Left hindlimb (tissue), 1 donor: ENCODE data around the gene CLCA2.
"Not testable (repeated sequence)": the region's sequence is repeated elsewhere in the genome, so short reads cannot be mapped to it uniquely, and the experiment has no call there.

Experiments used
- DNase-seq: peaks from one replicate; pipeline ENCODE4 v3.0.0-alpha.2; 2018

CLCA2 gene

DNA sequence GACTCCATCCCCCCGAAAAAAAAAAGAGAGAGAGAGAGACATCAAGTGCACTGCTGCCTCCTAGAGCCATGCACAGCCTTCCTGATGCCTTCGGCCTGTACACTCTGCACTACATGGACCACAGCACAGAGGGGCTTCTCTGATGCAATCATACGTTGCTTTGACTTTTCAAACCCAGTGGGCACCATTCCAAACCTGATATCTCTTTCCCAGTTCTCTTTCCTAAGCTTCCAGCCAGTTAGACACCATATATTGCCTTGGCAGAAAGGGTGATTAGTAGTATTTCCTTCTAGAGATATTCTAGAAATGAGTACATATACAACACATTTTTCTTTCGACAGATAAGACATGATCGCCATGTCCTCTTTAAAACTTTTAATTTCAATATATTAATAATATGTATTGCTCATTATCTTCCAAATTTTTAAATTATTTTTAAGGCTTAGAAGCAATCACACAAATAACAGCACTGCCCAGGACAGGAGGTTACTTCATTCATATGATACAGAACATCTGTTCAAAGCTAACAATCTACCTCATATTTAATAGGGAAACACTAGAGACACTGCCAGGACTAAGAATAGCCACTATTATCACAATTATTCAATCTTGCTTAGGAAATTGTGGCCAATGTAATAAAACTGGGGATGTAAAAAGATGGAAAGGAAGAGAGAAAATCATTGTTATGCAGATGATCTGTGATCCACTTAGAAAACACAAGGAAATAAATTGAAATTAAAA, 54.6 kb downstream of the CLCA2 start:
- DNase-seq = no peak

GRCh38 chr1:86481966-86482365, 58.0 kb downstream of the CLCA2 start:
- no peak for DNase-seq

DNA sequence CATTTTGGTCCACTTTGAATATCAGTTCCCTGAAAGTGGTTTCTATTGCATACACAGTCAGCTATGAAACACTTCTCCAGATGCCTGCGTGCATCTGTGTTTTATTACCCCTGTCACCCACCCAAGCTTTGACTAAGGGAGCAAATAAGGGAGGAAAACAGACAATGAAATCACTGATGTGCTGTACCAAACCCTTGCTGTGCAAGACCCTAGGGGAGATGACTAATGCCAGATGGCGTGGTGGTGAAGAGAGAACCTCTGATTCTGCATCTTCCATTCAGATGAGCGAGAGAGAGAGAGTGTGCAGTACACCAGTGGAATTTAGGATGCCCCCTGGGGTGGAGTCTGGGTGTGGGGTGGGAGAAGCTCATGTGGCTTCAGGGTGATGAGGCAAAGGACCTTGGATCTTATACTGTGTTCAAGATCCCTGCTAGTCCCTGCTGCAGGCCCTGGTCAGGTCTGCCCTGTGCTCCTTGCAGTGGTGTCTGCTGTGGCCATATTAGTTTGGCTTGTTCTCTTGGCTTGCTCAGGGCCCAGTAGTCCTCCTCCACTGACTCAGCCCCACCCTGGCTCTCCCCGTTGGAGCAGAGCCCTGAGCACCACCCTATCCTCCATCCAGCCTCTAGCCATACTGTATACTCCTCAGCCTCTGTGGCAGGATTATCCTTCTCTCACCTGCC, 63.3 kb downstream of the CLCA2 start:
- DNase-seq = peak; percentile 76

DNA sequence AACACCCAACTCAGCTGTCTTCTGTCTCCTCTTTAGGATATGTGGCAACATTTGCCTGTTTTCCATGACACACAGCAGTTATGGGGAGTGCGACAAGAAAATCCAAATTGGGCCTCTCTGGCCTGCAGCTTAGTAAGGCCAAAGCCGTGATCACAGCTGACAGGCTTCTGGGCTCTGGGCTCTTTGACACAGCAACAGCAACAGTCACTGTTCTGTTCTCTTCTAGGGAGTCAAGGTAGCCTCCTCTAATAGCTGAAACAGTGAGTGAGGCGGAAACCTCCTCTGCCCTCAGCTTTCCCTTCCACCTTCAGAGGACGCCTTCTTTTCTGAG, 63.8 kb downstream of the CLCA2 start:
- no peak for DNase-seq

GRCh38 chr1:86489242-86489878, 65.4 kb downstream of the CLCA2 start:
- no peak for DNase-seq

GRCh38 chr1:86491171-86491950, 67.4 kb downstream of the CLCA2 start:
- DNase-seq = no peak

GRCh38 chr1:86498281-86498680, 74.3 kb downstream of the CLCA2 start:
- no peak for DNase-seq

- no peak for DNase-seq
Measured at GRCh38 chr1:86499987-86500593, 76.1 kb downstream of the CLCA2 start.

DNA sequence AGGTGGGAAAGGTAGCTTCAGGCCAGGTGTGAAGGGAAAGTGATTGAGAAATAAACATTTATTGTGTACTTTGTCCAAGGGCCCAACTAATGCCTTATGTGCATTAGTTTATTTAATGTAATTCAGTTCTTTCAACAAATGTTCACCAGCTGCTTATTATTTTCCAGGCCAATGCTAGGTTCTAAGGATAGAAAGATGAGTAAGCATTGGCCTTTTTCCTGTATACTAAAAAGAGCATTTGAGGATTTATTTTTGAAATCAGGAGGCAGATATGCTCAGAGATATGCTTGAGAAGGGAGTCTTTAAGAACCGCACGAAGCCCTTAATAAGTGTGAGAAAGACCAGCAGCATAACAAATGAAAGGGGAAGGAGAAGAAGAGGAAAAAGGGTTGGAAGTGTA, 76.7 kb downstream of the CLCA2 start:
- DNase-seq = no peak

DNA sequence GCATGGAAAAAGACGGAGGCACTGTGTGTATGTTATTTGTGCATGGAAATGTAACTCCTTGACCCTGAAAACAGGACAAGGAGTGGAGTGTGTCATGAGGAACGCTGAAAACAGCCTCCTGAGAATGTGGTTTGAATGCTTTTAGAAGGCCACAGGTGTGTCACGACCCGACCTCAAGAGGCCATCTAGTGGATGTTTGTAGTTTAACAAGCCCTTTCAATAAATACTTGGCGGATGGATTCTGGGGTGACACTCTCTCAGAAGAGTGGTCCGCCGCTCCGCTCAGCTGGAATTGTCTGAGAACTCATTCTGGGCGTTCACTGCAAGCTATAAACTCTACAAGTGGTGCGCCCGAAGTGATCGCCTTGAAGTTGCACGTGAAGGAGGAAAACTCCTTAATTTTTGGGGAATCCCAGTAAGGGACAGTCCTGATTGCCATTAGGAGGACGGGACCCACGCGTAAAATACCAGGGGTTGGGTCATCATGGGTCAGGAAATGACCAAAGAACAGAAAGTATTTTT, 78.2 kb downstream of the CLCA2 start:
- not testable (repeated sequence) for DNase-seq

DNA sequence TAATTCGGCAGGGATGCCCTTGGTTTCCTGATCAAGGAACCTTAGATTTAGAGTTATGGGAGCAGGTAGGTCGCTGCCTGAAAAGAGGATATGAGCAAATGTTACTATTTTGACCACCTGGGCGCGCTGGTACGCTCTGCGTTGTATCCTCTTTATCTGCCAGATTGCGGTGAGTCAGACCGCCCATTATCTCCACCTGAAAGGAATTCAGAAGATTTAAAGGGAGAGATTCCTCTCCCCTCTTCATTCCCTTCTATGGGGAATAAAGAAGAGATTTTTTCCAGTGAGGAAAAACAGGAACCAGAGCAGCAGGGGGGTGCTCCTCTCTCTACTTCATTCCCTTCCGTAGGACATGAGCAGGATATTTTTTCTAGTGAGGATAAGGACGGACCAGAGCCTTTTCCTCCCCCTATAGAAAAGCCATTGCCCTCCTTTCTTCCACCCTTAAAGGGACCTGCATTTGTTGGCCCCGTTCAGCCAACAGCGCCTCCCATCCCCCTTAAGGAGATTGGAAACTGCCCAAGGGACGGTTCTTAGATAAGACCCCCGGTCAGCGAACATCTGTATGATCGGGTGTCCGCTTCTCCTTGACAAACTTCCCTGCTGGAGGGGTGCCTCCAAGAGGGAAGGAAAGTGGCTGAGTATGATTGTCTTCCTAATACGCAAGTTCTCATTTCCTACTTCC, 78.9 kb downstream of the CLCA2 start:
- DNase-seq = no peak

DNA sequence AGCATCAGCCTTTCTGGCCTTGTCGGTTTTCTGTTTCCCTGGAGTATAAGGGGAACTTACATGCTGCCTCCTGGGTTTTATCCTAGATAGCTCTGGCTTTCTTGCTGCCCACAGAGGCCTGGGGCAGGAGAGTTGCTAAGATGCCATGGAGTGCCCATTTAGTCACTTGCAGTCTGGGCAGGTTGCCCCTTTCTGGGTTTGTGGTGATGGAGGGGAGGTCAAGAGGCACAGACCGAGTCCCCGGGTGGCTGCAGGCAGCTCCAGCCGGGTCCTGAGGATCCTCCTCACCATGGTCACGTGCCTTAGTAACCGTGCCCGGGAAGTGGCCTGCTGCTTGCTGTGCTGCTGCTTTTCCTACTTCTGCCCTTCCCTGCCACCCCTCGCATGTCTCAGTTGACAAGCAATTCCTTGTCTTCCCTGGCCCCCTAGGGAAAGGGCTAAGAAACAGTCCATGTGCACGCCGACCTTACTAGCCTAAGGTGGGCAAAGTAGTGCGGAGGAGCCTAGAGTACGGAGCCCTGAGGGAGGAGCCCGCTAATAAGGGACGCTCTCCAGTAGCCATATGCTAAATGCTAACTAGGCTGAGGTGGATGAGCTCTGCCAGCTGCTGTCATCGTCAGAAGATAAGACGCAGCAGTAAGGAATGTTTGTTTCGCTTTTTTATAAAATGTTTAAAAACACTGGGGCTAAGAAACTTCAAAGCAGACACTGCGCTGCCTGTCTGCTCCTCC, 79.6 kb downstream of the CLCA2 start:
- DNase-seq = no peak

- no peak for DNase-seq
Measured at GRCh38 chr1:86504137-86504479, 80.1 kb downstream of the CLCA2 start.

GRCh38 chr1:86504895-86505563, 81.1 kb downstream of the CLCA2 start:
- DNase-seq = no peak

GRCh38 chr1:86505564-86505902, 81.6 kb downstream of the CLCA2 start:
- DNase-seq = no peak
